Right lobe of liver (tissue), 6 donors: ENCODE results near the gene MPHOSPH10. TPM values are rescaled to one million over a fixed set of nuclear protein-coding genes. Genes with fewer than 3 reads are reported as not detected.

Experiments used
- ATAC-seq, 4 donors: fragments of 200-7000 bp; cut with Tn5 transposase; one replicate each; pipeline ENCODE4 v1.9.1; 2020; ENCODE audit warnings: mild to moderate bottlenecking in 4 of 4, moderate library complexity in 4 of 4
- DNase-seq, 3 donors: peaks; one replicate each; pipeline ENCODE4 v3.0.0-alpha.2; 2020
- H3K27ac ChIP-seq, 3 donors: fragments of 200-600 bp; one replicate each; pipeline ENCODE4 v1.8.0; 2022
- H3K27me3 ChIP-seq, 2 donors: fragments of 200-600 bp; one replicate each; pipeline ENCODE4 v1.8.0; 2022
- H3K36me3 ChIP-seq, 4 donors: fragments of 200-600 bp; sonication (generic) in 1 of 4; one replicate each; pipeline versions ENCODE4 v1.5.1 to v1.8.0; 2017 to 2022; ENCODE audit warnings: control low read depth in 1 of 4
- H3K4me1 ChIP-seq, 4 donors: fragments of 200-600 bp; sonication (generic) in 1 of 4; one replicate each; pipeline versions ENCODE4 v1.5.1 to v1.8.0; 2017 to 2022; ENCODE audit warnings: control low read depth in 1 of 4
- H3K4me3 ChIP-seq, 3 donors: fragments of 200-600 bp; one replicate each; pipeline ENCODE4 v1.8.0; 2022
- H3K9me3 ChIP-seq, 4 donors: fragments of 200-600 bp; sonication (generic) in 1 of 4; one replicate each; pipeline versions ENCODE4 v1.5.1 to v1.8.0; 2017 to 2022; ENCODE audit warnings: control low read depth in 1 of 4
- CTCF ChIP-seq, 4 donors: fragments of 200-600 bp in 3 of 4; fragments of 450-650 bp in 1 of 4; IDR thresholded peaks; one replicate each; pipeline versions ENCODE4 v1.5.1 to v1.8.0; 2016 to 2022; ENCODE audit warnings: antibody characterized with exemption in 4 of 4, mild to moderate bottlenecking in 2 of 4
- POLR2A ChIP-seq: fragments of 450-650 bp; IDR thresholded peaks from one replicate; pipeline ENCODE4 v1.6.1; 2017; ENCODE audit warnings: antibody characterized with exemption, mild to moderate bottlenecking
- WGBS: methylation state at CpG from one replicate; pipeline ENCODE4 v1.1.6; 2018; ENCODE audit warnings: low coverage, low lambda C conversion rate; ENCODE audit not compliant: insufficient coverage; ENCODE audit errors: missing lambda C conversion rate; 5-methylcytosine and 5-hydroxymethylcytosine counted together
- intact Hi-C, 2 donors: fragments of 100-400 bp; cut with DNase I; formaldehyde crosslinking; loops; one replicate each; pipeline versions ENCODE4 v1.11.2 to v1.14.1; 2022
- total RNA-seq, 6 experiments: library from RNA; depleted of rRNA in 2 of 6; stranded (reverse); fragments of >200 nt in 2 of 6; fragmentation: NEBNext Ultra II Directional in 3 of 6; extraction: Animal tissue kit (Norgen Biotek cat#: 25700) in 3 of 6; gene quantifications; one replicate each; pipeline versions ENCODE4 v1.1.0 to v1.2.4, GENCODE V29; 2016 to 2023
- donor health status: DM: no; HTN: yes; CAD: no.
- donor health status: DM: no; HTN: no; CAD: no.
- donor health status: DM: no; HTN: no; CAD: no.
- donor health status: DM: no; HTN: yes; CAD: no.
- donor health status: DM: no; HTN: yes; CAD: no.

Gene MPHOSPH10
- total RNA-seq, 6 experiments from 2014 or later = 10.4 to 14.3 (median 12.8) TPM

GRCh38 chr2:71120195-71120594, 10.2 kb upstream of the MPHOSPH10 start:
- no peak for DNase-seq
- 91% methylated on average over 4 of the region's 6 CpGs for WGBS
- intact Hi-C loops = no loop called here
- TF ChIP-seq POLR2A (no peak), CTCF (IDR thresholded peaks at IDR 0.05) (no peak)
- peaks cover 0 to 21% (median 3%) of the 10 kb centered on the region in 4 donors for H3K36me3 ChIP-seq
- ATAC-seq = no peak
- no peaks in the 10 kb centered on the region for H3K9me3 ChIP-seq
- H3K27ac ChIP-seq = no peak overlapping the region
- no peak overlapping the region for H3K4me3 ChIP-seq
- no peaks in the 10 kb centered on the region for H3K27me3 ChIP-seq
- H3K4me1 ChIP-seq = no peaks in the 10 kb centered on the region

GRCh38 chr2:71121479-71121878, 9.0 kb upstream of the MPHOSPH10 start:
- intact Hi-C loops = no loop called here
- Histone ChIP-seq H3K4me1 (no peaks in the 10 kb centered on the region), H3K4me3 (no peak overlapping the region), H3K9me3 (no peaks in the 10 kb centered on the region), H3K27me3 (no peaks in the 10 kb centered on the region), H3K27ac (no peak overlapping the region), H3K36me3 (peaks cover 0 to 17% (median 3%) of the 10 kb centered on the region in 4 donors)
- ATAC-seq = no peak
- TF ChIP-seq POLR2A = no peak
- no peak for TF ChIP-seq CTCF (IDR thresholded peaks at IDR 0.05)
- WGBS = 100% methylated on average over 1 of the region's 1 CpG
- no peak for DNase-seq

GRCh38 chr2:71122387-71123298, 7.8 kb upstream of the MPHOSPH10 start:
- 79% methylated on average over 5 of the region's 7 CpGs for WGBS
- Histone ChIP-seq H3K9me3 (no peaks in the 10 kb centered on the region), H3K27ac (no peak overlapping the region), H3K36me3 (peaks cover 0 to 11% (median 3%) of the 10 kb centered on the region in 4 donors), H3K27me3 (no peaks in the 10 kb centered on the region), H3K4me1 (peaks cover 0 to 3% (median 0%) of the 10 kb centered on the region in 4 donors), H3K4me3 (no peak overlapping the region)
- intact Hi-C loops = no loop called here
- TF ChIP-seq POLR2A (no peak), CTCF (IDR thresholded peaks at IDR 0.05) (no peak)
- ATAC-seq (no peak), DNase-seq (no peak)

- peaks cover 0 to 12% (median 4%) of the 10 kb centered on the region in 4 donors for H3K4me1 ChIP-seq
- DNase-seq (no peak), ATAC-seq (no peak)
- intact Hi-C loops = no loop called here
- 86% methylated on average over 7 of the region's 7 CpGs for WGBS
- H3K27me3 ChIP-seq = no peaks in the 10 kb centered on the region
- no peak overlapping the region for H3K27ac ChIP-seq
- peaks cover 0 to 5% (median 2%) of the 10 kb centered on the region in 4 donors for H3K36me3 ChIP-seq
- no peaks in the 10 kb centered on the region for H3K9me3 ChIP-seq
- TF ChIP-seq CTCF (IDR thresholded peaks at IDR 0.05) (no peak), POLR2A (no peak)
- no peak overlapping the region for H3K4me3 ChIP-seq
Measured at GRCh38 chr2:71125506-71126294, 4.7 kb upstream of the MPHOSPH10 start.
